ACC112 (cell line): ENCODE data around the gene TCF7.

Source experiments
- H2AFZ ChIP-seq: fragments of 200-600 bp; sonication (generic); one replicate; pipeline ENCODE4 v1.6.0; 2017; ENCODE audit warnings: antibody characterized with exemption, low read length; ENCODE audit not compliant: unreplicated experiment
- H3K27ac ChIP-seq: fragments of 200-600 bp; sonication (generic); 2 replicates; pipeline ENCODE4 v1.5.1; 2014; ENCODE audit warnings: low read depth, mild to moderate bottlenecking, antibody characterized with exemption, low read length, moderate library complexity
- H3K27me3 ChIP-seq: fragments of 200-600 bp; sonication (generic); 2 replicates; pipeline ENCODE4 v1.6.1; 2014; ENCODE audit warnings: mild to moderate bottlenecking, antibody characterized with exemption, low read length, moderate library complexity, mixed read lengths; ENCODE audit not compliant: insufficient read depth
- H3K36me3 ChIP-seq: fragments of 200-600 bp; sonication (generic); 2 replicates; pipeline ENCODE4 v1.6.1; 2016; ENCODE audit warnings: mild to moderate bottlenecking, antibody characterized with exemption, low read length, moderate library complexity, mixed read lengths; ENCODE audit not compliant: insufficient read depth
- H3K4me1 ChIP-seq: fragments of 200-600 bp; sonication (generic); one replicate; pipeline ENCODE4 v1.6.1; 2016; ENCODE audit warnings: low read length, mixed read lengths; ENCODE audit not compliant: insufficient read depth, unreplicated experiment, control insufficient read depth
- H3K4me3 ChIP-seq: fragments of 200-600 bp; sonication (generic); 2 replicates; pipeline ENCODE4 v1.5.1; 2014; ENCODE audit warnings: mild to moderate bottlenecking, low read depth, low read length
- H3K79me2 ChIP-seq: fragments of 200-600 bp; sonication (generic); one replicate; pipeline ENCODE4 v1.6.0; 2016; ENCODE audit warnings: low read length; ENCODE audit not compliant: control insufficient read depth, unreplicated experiment, insufficient read depth

The TCF7 gene

GRCh38 chr5:134091626-134092121 is 22.8 kb upstream of the TCF7 start:
- Histone ChIP-seq H3K36me3 (no peaks in the 10 kb centered on the region), H3K4me1 (no peaks in the 10 kb centered on the region), H3K79me2 (no peaks in the 10 kb centered on the region), H3K27ac (no peak overlapping the region), H3K4me3 (no peak overlapping the region), H2AFZ (no peak overlapping the region), H3K27me3 (0 out of 2 replicates have a peak, but pooled peaks cover 8% of the 10 kb centered on the region)

- Histone ChIP-seq H3K4me1 (no peaks in the 10 kb centered on the region), H3K27me3 (0 out of 2 replicates have a peak, but pooled peaks cover 8% of the 10 kb centered on the region), H3K36me3 (no peaks in the 10 kb centered on the region), H3K27ac (no peak overlapping the region), H2AFZ (no peak overlapping the region), H3K4me3 (no peak overlapping the region), H3K79me2 (no peaks in the 10 kb centered on the region)
Measured at GRCh38 chr5:134092875-134093274, 21.6 kb upstream of the TCF7 start.

GRCh38 chr5:134093351-134093750 is 21.1 kb upstream of the TCF7 start:
- Histone ChIP-seq H3K36me3 (no peaks in the 10 kb centered on the region), H2AFZ (no peak overlapping the region), H3K79me2 (no peaks in the 10 kb centered on the region), H3K27me3 (0 out of 2 replicates have a peak, but pooled peaks cover 8% of the 10 kb centered on the region), H3K27ac (no peak overlapping the region), H3K4me1 (no peaks in the 10 kb centered on the region), H3K4me3 (no peak overlapping the region)

GRCh38 chr5:134095293-134095692 is 19.2 kb upstream of the TCF7 start:
- H2AFZ ChIP-seq: no peak overlapping the region
- H3K4me1 ChIP-seq: peaks cover 6% of the 10 kb centered on the region
- H3K4me3 ChIP-seq: no peak overlapping the region
- no peaks in the 10 kb centered on the region for H3K79me2 ChIP-seq
- no peaks in the 10 kb centered on the region for H3K36me3 ChIP-seq
- 0 out of 2 replicates have a peak, but pooled peaks cover 8% of the 10 kb centered on the region for H3K27me3 ChIP-seq
- no peak overlapping the region for H3K27ac ChIP-seq

GRCh38 chr5:134095887-134096589 is 18.4 kb upstream of the TCF7 start:
- Histone ChIP-seq H2AFZ (no peak overlapping the region), H3K4me3 (no peak overlapping the region), H3K27me3 (0 out of 2 replicates have a peak, but pooled peaks cover under 1% of the 10 kb centered on the region), H3K36me3 (no peaks in the 10 kb centered on the region), H3K27ac (no peak overlapping the region), H3K4me1 (peaks cover 12% of the 10 kb centered on the region), H3K79me2 (no peaks in the 10 kb centered on the region)

- Histone ChIP-seq H3K27me3 (no peaks in the 10 kb centered on the region), H3K79me2 (no peaks in the 10 kb centered on the region), H3K4me1 (peaks cover 13% of the 10 kb centered on the region), H3K27ac (no peak overlapping the region), H3K36me3 (no peaks in the 10 kb centered on the region), H3K4me3 (no peak overlapping the region), H2AFZ (no peak overlapping the region)
Measured at GRCh38 chr5:134097211-134097749, 17.2 kb upstream of the TCF7 start.

- H2AFZ ChIP-seq: no peak overlapping the region
- H3K27me3 ChIP-seq: no peaks in the 10 kb centered on the region
- H3K79me2 ChIP-seq: no peaks in the 10 kb centered on the region
- H3K27ac ChIP-seq: no peak overlapping the region
- H3K36me3 ChIP-seq: no peaks in the 10 kb centered on the region
- H3K4me3 ChIP-seq: no peak overlapping the region
- peaks cover 13% of the 10 kb centered on the region for H3K4me1 ChIP-seq
Measured at GRCh38 chr5:134098690-134099089, 15.8 kb upstream of the TCF7 start.

GRCh38 chr5:134099288-134099872 is 15.1 kb upstream of the TCF7 start:
- H2AFZ ChIP-seq: no peak overlapping the region
- H3K36me3 ChIP-seq: no peaks in the 10 kb centered on the region
- H3K4me1 ChIP-seq: peaks cover 13% of the 10 kb centered on the region
- H3K4me3 ChIP-seq: no peak overlapping the region
- no peak overlapping the region for H3K27ac ChIP-seq
- no peaks in the 10 kb centered on the region for H3K27me3 ChIP-seq
- no peaks in the 10 kb centered on the region for H3K79me2 ChIP-seq

- H3K4me3 ChIP-seq: no peak overlapping the region
- H3K27ac ChIP-seq: no peak overlapping the region; the same call in 1 of the 2 replicates
- H3K79me2 ChIP-seq: no peaks in the 10 kb centered on the region
- H3K36me3 ChIP-seq: no peaks in the 10 kb centered on the region
- no peak overlapping the region for H2AFZ ChIP-seq
- no peaks in the 10 kb centered on the region for H3K27me3 ChIP-seq
- peaks cover 13% of the 10 kb centered on the region for H3K4me1 ChIP-seq
Measured at GRCh38 chr5:134099939-134100282, 14.6 kb upstream of the TCF7 start.

GRCh38 chr5:134100283-134101091 is 14.0 kb upstream of the TCF7 start:
- no peaks in the 10 kb centered on the region for H3K79me2 ChIP-seq
- H3K4me3 ChIP-seq: no peak overlapping the region

More at GRCh38 chr5:134100283-134101091, 14.0 kb upstream of the TCF7 start:
- H3K27ac ChIP-seq: peak overlapping the region; percentile 26; the same call in 1 of the 2 replicates
- no peaks in the 10 kb centered on the region for H3K36me3 ChIP-seq
- no peaks in the 10 kb centered on the region for H3K27me3 ChIP-seq
- no peak overlapping the region for H2AFZ ChIP-seq
- H3K4me1 ChIP-seq: peaks cover 13% of the 10 kb centered on the region
